Measurements from ENCODE around the gene SMIM38. TPM values are rescaled to one million over a fixed set of nuclear protein-coding genes. Genes with fewer than 3 reads are reported as not detected.

The SMIM38 gene
- total and polyA plus RNA-seq, 2 experiments from 2014 or later: 0.38 TPM; not detected in 1

GRCh38 chr11:69193629-69194028 is 37.9 kb downstream of the SMIM38 start:
- Histone ChIP-seq H3K4me3 (no peak overlapping the region), H3K4me2 (no peak overlapping the region), H3K27me3 (ENCODE audit: insufficient read depth) (no peaks in the 10 kb centered on the region), H2AFZ (no peak overlapping the region), H3K79me2 (replicated peaks; ENCODE audit: insufficient read depth) (no peaks in the 10 kb centered on the region), H3F3A (replicated peaks; ENCODE audit: low read depth) (no peaks in the 10 kb centered on the region), H3K36me3 (ENCODE audit: insufficient read depth) (no peaks in the 10 kb centered on the region), H3K27ac (ENCODE audit: low read depth) (no peak overlapping the region), H4K20me1 (replicated peaks; ENCODE audit: insufficient read depth) (no peaks in the 10 kb centered on the region), H3K4me1 (ENCODE audit: insufficient read depth) (no peaks in the 10 kb centered on the region), H3K9me2 (ENCODE audit: insufficient read depth) (peaks cover 2% of the 10 kb centered on the region; the same call in 1 of the 2 replicates)
- Mint-ChIP-seq H3K4me3 (no peak overlapping the region), H3K27me3 (ENCODE audit: insufficient read depth, low read depth, poor library complexity) (peaks cover 6% of the 10 kb centered on the region), H3K27ac (no peak overlapping the region), H3K9me3 (peaks cover 13% of the 10 kb centered on the region), H3K36me3 (ENCODE audit: low read depth) (peaks cover 3% of the 10 kb centered on the region; the same call in 2 of the 3 replicates), H3K4me1 (peaks cover 6% of the 10 kb centered on the region; the same call in 2 of the 3 replicates)
- DNase-seq (ENCODE audit: low spot score): no peak
- TF ChIP-seq, protein P1, sequence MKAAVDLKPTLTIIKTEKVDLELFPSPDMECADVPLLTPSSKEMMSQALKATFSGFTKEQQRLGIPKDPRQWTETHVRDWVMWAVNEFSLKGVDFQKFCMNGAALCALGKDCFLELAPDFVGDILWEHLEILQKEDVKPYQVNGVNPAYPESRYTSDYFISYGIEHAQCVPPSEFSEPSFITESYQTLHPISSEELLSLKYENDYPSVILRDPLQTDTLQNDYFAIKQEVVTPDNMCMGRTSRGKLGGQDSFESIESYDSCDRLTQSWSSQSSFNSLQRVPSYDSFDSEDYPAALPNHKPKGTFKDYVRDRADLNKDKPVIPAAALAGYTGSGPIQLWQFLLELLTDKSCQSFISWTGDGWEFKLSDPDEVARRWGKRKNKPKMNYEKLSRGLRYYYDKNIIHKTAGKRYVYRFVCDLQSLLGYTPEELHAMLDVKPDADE (IDR thresholded peaks at IDR 0.05): no peak
- TF ChIP-seq NANOG (IDR thresholded peaks at IDR 0.05; ENCODE audit: borderline replicate concordance): no peak
- no peak for TF ChIP-seq EZH2phosphoT487 (IDR thresholded peaks at IDR 0.05; ENCODE audit: unreplicated experiment)
- TF ChIP-seq EZH2 (IDR thresholded peaks at IDR 0.05; ENCODE audit: low read depth, unreplicated experiment): no peak
- no peak for ATAC-seq

DNA sequence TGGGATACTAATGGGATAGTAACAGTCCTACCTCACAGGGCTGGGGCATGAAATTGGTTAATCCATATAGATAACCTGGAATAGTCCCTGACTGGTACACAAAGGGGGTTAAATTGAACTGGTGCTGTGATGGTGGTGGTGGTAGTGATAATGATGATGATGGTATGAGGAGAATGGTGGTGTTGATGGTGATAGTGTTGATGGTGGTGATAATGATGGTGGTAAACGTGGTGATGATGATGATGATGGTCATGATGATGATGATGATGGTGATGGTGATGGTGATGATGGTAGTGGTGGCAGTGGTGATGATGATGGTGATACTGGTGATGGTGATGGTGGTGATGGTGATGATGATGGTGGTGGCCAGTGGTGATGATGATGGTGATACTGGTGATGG is 38.7 kb downstream of the SMIM38 start:
- no peaks in the 10 kb centered on the region for H3K4me1 ChIP-seq (ENCODE audit: insufficient read depth)
- Mint-ChIP-seq H3K27me3 (ENCODE audit: insufficient read depth, low read depth, poor library complexity) (peaks cover 9% of the 10 kb centered on the region), H3K4me3 (no peak overlapping the region), H3K36me3 (ENCODE audit: low read depth) (peaks cover 3% of the 10 kb centered on the region; the same call in 2 of the 3 replicates), H3K4me1 (peaks cover 6% of the 10 kb centered on the region; the same call in 2 of the 3 replicates), H3K9me3 (peaks cover 10% of the 10 kb centered on the region), H3K27ac (no peak overlapping the region)
- H2AFZ ChIP-seq: no peak overlapping the region
- H3K9me2 ChIP-seq (ENCODE audit: insufficient read depth): peaks cover 5% of the 10 kb centered on the region; the same call in 1 of the 2 replicates
- no peak overlapping the region for H3K4me2 ChIP-seq
- H3K79me2 ChIP-seq (replicated peaks; ENCODE audit: insufficient read depth): no peaks in the 10 kb centered on the region
- H3K27me3 ChIP-seq (ENCODE audit: insufficient read depth): no peaks in the 10 kb centered on the region
- no peaks in the 10 kb centered on the region for H3F3A ChIP-seq (replicated peaks; ENCODE audit: low read depth)
- no peaks in the 10 kb centered on the region for H4K20me1 ChIP-seq (replicated peaks; ENCODE audit: insufficient read depth)
- DNase-seq (ENCODE audit: low spot score) (no peak), ATAC-seq (no peak)
- H3K4me3 ChIP-seq: no peak overlapping the region
- H3K27ac ChIP-seq (ENCODE audit: low read depth): no peak overlapping the region
- no peaks in the 10 kb centered on the region for H3K36me3 ChIP-seq (ENCODE audit: insufficient read depth)
- TF ChIP-seq EZH2 (IDR thresholded peaks at IDR 0.05; ENCODE audit: low read depth, unreplicated experiment): no peak
- TF ChIP-seq NANOG (IDR thresholded peaks at IDR 0.05; ENCODE audit: borderline replicate concordance): no peak
- no peak for TF ChIP-seq CTCF (conservative IDR thresholded peaks at IDR 0.05; ENCODE audit: low read depth in 2 of 2)
- TF ChIP-seq ZNF114 (CRISPR knock-in tag; IDR thresholded peaks at IDR 0.05): no peak
- TF ChIP-seq JUNB (IDR thresholded peaks at IDR 0.05; ENCODE audit: unreplicated experiment): no peak
- TF ChIP-seq POLR2AphosphoS5 (IDR thresholded peaks at IDR 0.05; ENCODE audit: low read depth): no peak
- no peak for TF ChIP-seq ZNF331 (CRISPR knock-in tag; IDR thresholded peaks at IDR 0.05; ENCODE audit: low read depth)
- no peak for TF ChIP-seq STAT1 (IDR thresholded peaks at IDR 0.05; ENCODE audit: unreplicated experiment)
- TF ChIP-seq EZH2phosphoT487 (IDR thresholded peaks at IDR 0.05; ENCODE audit: unreplicated experiment): no peak
- TF ChIP-seq, protein P2, sequence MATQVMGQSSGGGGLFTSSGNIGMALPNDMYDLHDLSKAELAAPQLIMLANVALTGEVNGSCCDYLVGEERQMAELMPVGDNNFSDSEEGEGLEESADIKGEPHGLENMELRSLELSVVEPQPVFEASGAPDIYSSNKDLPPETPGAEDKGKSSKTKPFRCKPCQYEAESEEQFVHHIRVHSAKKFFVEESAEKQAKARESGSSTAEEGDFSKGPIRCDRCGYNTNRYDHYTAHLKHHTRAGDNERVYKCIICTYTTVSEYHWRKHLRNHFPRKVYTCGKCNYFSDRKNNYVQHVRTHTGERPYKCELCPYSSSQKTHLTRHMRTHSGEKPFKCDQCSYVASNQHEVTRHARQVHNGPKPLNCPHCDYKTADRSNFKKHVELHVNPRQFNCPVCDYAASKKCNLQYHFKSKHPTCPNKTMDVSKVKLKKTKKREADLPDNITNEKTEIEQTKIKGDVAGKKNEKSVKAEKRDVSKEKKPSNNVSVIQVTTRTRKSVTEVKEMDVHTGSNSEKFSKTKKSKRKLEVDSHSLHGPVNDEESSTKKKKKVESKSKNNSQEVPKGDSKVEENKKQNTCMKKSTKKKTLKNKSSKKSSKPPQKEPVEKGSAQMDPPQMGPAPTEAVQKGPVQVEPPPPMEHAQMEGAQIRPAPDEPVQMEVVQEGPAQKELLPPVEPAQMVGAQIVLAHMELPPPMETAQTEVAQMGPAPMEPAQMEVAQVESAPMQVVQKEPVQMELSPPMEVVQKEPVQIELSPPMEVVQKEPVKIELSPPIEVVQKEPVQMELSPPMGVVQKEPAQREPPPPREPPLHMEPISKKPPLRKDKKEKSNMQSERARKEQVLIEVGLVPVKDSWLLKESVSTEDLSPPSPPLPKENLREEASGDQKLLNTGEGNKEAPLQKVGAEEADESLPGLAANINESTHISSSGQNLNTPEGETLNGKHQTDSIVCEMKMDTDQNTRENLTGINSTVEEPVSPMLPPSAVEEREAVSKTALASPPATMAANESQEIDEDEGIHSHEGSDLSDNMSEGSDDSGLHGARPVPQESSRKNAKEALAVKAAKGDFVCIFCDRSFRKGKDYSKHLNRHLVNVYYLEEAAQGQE (IDR thresholded peaks at IDR 0.05; ENCODE audit: unreplicated experiment): no peak
- no peak for TF ChIP-seq CREB1 (CRISPR knock-in tag; IDR thresholded peaks at IDR 0.05; ENCODE audit: low read depth)
- TF ChIP-seq, protein P1 (IDR thresholded peaks at IDR 0.05): no peak

Measured in GM23338 (cell line).